Keratinocyte (primary cell): ENCODE measurements around the gene TMEM100. TPM values are rescaled to one million over a fixed set of nuclear protein-coding genes. Genes with fewer than 3 reads are reported as not detected.
A peak's percentile ranks its signal among the peaks of the same experiment; 100 is the strongest.

Experiments used
- DNase-seq: peaks from one replicate; pipeline ENCODE4 v3.0.0-alpha.2; 2011; ENCODE audit warnings: low read depth, missing footprints, low spot score
- FAIRE-seq: peaks from 2 replicates; lab custom pipeline; 2011; peaks lifted over from hg19 to GRCh38; lab: Jason Lieb, UNC
- H2AFZ ChIP-seq: 2 replicates; pipeline ENCODE4 v1.6.0; 2012; ENCODE audit warnings: low read length, control low read depth, inconsistent platforms; ENCODE audit not compliant: control insufficient read depth
- H3K27ac ChIP-seq: 2 replicates; pipeline ENCODE4 v1.5.1; 2011; ENCODE audit warnings: low read length; ENCODE audit not compliant: control insufficient read depth, insufficient read depth
- H3K27me3 ChIP-seq: 3 replicates; pipeline ENCODE4 v1.6.0; 2011; ENCODE audit warnings: low read length; ENCODE audit not compliant: control insufficient read depth, insufficient read depth; ENCODE audit errors: extremely low read depth
- H3K36me3 ChIP-seq, 2 experiments: 2 replicates in 1 of 2; 3 replicates in 1 of 2; pipeline ENCODE4 v1.5.1; 2011; ENCODE audit warnings: low read length in 2 of 2, mild to moderate bottlenecking in 1 of 2; ENCODE audit not compliant: control insufficient read depth in 2 of 2, insufficient read depth in 2 of 2; ENCODE audit errors: extremely low read depth in 1 of 2
- H3K4me1 ChIP-seq: 3 replicates; pipeline ENCODE4 v1.5.1; 2011; ENCODE audit warnings: low read length; ENCODE audit not compliant: control insufficient read depth, insufficient read depth; ENCODE audit errors: extremely low read depth
- H3K4me2 ChIP-seq: 3 replicates; pipeline ENCODE4 v1.6.0; 2011; ENCODE audit warnings: low read depth, low read length; ENCODE audit not compliant: control insufficient read depth, insufficient read depth; ENCODE audit errors: extremely low read depth
- H3K4me3 ChIP-seq, 3 experiments: fragments of 200-600 bp in 1 of 3; sonication (generic) in 1 of 3; 2 replicates in 2 of 3; 3 replicates in 1 of 3; pipeline ENCODE4 v1.5.1; 2011 to 2016; ENCODE audit warnings: low read length in 3 of 3, mild to moderate bottlenecking in 3 of 3, control low read depth in 2 of 3, inconsistent platforms in 1 of 3, low read depth in 1 of 3, mixed read lengths in 1 of 3, mixed run types in 1 of 3, moderate library complexity in 1 of 3; ENCODE audit not compliant: control insufficient read depth in 2 of 3, insufficient read depth in 2 of 3; ENCODE audit errors: extremely low read depth in 1 of 3
- H3K79me2 ChIP-seq: 2 replicates; pipeline ENCODE4 v1.6.0; 2012; ENCODE audit warnings: low read length; ENCODE audit not compliant: control insufficient read depth, insufficient read depth
- H3K9ac ChIP-seq: 3 replicates; pipeline ENCODE4 v1.6.0; 2011; ENCODE audit warnings: low read length; ENCODE audit not compliant: control insufficient read depth, insufficient read depth; ENCODE audit errors: extremely low read depth
- H3K9me1 ChIP-seq: 3 replicates; pipeline ENCODE4 v1.6.0; 2011; ENCODE audit warnings: low read length; ENCODE audit not compliant: control insufficient read depth, insufficient read depth; ENCODE audit errors: extremely low read depth
- H3K9me3 ChIP-seq: 2 replicates; pipeline ENCODE4 v1.5.1; 2012; ENCODE audit warnings: low read depth, low read length; ENCODE audit not compliant: control insufficient read depth
- H4K20me1 ChIP-seq: 3 replicates; pipeline ENCODE4 v1.6.0; 2011; ENCODE audit warnings: low read length; ENCODE audit not compliant: control insufficient read depth, insufficient read depth; ENCODE audit errors: extremely low read depth
- EZH2 ChIP-seq: IDR thresholded peaks from one replicate; pipeline ENCODE4 v1.6.1; 2012; ENCODE audit warnings: inconsistent platforms, mild to moderate bottlenecking, low read length, moderate library complexity
- dilution Hi-C: fragments of 300-500 bp; cut with MboI; formaldehyde crosslinking; loops from one replicate; pipeline ENCODE4 v1.7.0; 2020; ENCODE audit warnings: low sequenced_read_pairs; ENCODE audit not compliant: extremely low pct_ligation_motif_present
- polyA plus RNA-seq, 5 experiments: library from polyadenylated mRNA; depleted of rRNA in 3 of 5; stranded (reverse) in 3 of 5; stranded (forward) in 1 of 5; unstranded in 1 of 5; fragments of >200 nt; gene quantifications; 1 replicate in 1 of 5; 2 replicates in 3 of 5; 3 replicates in 1 of 5; pipeline versions ENCODE4 v1.2.1 to v1.2.3, GENCODE V29; 2011 to 2012; ENCODE audit warnings: missing spikeins in 2 of 5, low read depth in 1 of 5, low replicate concordance in 1 of 5
- TF ChIP-seq, protein P1 (sequence below), 3 experiments: IDR thresholded peaks in 1 of 3; conservative IDR thresholded peaks in 1 of 3; optimal IDR thresholded peaks in 1 of 3; 2 replicates in 2 of 3; 3 replicates in 1 of 3; pipeline versions ENCODE3 to v1.5.1; 2011; ENCODE audit warnings: low read length in 3 of 3, mild to moderate bottlenecking in 3 of 3, moderate library complexity in 2 of 3, control low read depth in 1 of 3, inconsistent platforms in 1 of 3; ENCODE audit not compliant: insufficient read depth in 2 of 3; ENCODE audit errors: extremely low read depth in 1 of 3

Gene TMEM100
- polyA plus RNA-seq, 1 donor (not counting 4 experiments of a cell fraction or from before 2014, with no cell fraction given), result 0.18 TPM

- TF ChIP-seq EZH2, result no peak
- TF ChIP-seq, protein P1, sequence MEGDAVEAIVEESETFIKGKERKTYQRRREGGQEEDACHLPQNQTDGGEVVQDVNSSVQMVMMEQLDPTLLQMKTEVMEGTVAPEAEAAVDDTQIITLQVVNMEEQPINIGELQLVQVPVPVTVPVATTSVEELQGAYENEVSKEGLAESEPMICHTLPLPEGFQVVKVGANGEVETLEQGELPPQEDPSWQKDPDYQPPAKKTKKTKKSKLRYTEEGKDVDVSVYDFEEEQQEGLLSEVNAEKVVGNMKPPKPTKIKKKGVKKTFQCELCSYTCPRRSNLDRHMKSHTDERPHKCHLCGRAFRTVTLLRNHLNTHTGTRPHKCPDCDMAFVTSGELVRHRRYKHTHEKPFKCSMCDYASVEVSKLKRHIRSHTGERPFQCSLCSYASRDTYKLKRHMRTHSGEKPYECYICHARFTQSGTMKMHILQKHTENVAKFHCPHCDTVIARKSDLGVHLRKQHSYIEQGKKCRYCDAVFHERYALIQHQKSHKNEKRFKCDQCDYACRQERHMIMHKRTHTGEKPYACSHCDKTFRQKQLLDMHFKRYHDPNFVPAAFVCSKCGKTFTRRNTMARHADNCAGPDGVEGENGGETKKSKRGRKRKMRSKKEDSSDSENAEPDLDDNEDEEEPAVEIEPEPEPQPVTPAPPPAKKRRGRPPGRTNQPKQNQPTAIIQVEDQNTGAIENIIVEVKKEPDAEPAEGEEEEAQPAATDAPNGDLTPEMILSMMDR (optimal IDR thresholded peaks at IDR 0.05 in 1 of 3, IDR thresholded peaks at IDR 0.05 in 1 of 3, conservative IDR thresholded peaks at IDR 0.05 in 1 of 3; ENCODE audit: extremely low read depth in 1 of 3, insufficient read depth in 2 of 3, low read length in 3 of 3), result no peak
- no peaks in the 10 kb centered on the region for H3K27me3 ChIP-seq
- no peaks in the 10 kb centered on the region for H3K9me1 ChIP-seq
- no peak overlapping the region for H3K4me2 ChIP-seq
- peaks cover 2% of the 10 kb centered on the region for H3K9me3 ChIP-seq
- peaks cover 13% of the 10 kb centered on the region for H3K4me1 ChIP-seq
- H2AFZ ChIP-seq, result no peak overlapping the region
- no peaks in the 10 kb centered on the region for H3K36me3 ChIP-seq
- DNase-seq (no peak), FAIRE-seq (peak; percentile 51)
- no peaks in the 10 kb centered on the region for H4K20me1 ChIP-seq
- H3K79me2 ChIP-seq, result no peaks in the 10 kb centered on the region
- dilution Hi-C loops, result no loop called here
- H3K27ac ChIP-seq, result no peak overlapping the region
- no peak overlapping the region for H3K4me3 ChIP-seq
- H3K9ac ChIP-seq, result no peak overlapping the region
Observed at GRCh38 chr17:55683550-55684315, 38.9 kb downstream of the TMEM100 start.

DNA sequence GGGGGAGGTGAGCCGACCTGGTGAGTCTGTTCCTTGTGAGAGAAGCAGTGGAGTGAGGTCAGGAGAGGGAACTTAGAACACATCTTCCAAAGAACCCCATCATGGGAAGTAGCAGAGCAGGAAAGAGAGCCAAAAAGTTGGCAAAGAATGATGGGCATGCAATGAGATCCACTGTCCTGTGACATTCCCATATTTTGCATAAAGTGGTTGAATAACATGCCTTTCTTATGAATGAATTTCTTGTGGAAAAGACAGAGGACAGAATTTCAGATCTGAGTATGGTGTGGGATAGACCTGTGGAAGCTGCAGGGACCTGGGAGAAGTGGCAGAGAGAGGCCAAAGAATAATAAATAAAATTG, 41.3 kb downstream of the TMEM100 start:
- no peak overlapping the region for H3K4me2 ChIP-seq
- no peak for DNase-seq
- no peaks in the 10 kb centered on the region for H3K79me2 ChIP-seq
- no peak overlapping the region for H2AFZ ChIP-seq
- peaks cover 13% of the 10 kb centered on the region for H3K4me1 ChIP-seq
- no peak for TF ChIP-seq EZH2
- dilution Hi-C loops, result no loop called here
- H3K36me3 ChIP-seq, result no peaks in the 10 kb centered on the region
- no peaks in the 10 kb centered on the region for H3K9me1 ChIP-seq
- no peak for FAIRE-seq
- H3K9ac ChIP-seq, result no peak overlapping the region
- H3K4me3 ChIP-seq, result no peak overlapping the region
- no peaks in the 10 kb centered on the region for H3K27me3 ChIP-seq
- H3K9me3 ChIP-seq, result no peaks in the 10 kb centered on the region
- H4K20me1 ChIP-seq, result no peaks in the 10 kb centered on the region
- H3K27ac ChIP-seq, result no peak overlapping the region
